HepG2 (cell line): ENCODE data around the gene CEP250. TPM values are rescaled to one million over a fixed set of nuclear protein-coding genes. Genes with fewer than 3 reads are reported as not detected.

Experiments used
- CBX5 ChIP-seq: sonication (generic); formaldehyde crosslinking; IDR thresholded peaks from 2 replicates; pipeline ENCODE4 v1.4.0; 2020; ENCODE audit warnings: missing genetic modification reagents, borderline replicate concordance
- EP300 ChIP-seq, 3 experiments: sonication (generic) in 1 of 3; formaldehyde crosslinking in 1 of 3; IDR thresholded peaks; 2 replicates each; pipeline versions ENCODE4 v1.5.1 to v1.6.1; 2011 to 2020; ENCODE audit warnings: low read depth in 2 of 3, low read length in 2 of 3, borderline replicate concordance in 1 of 3, improper control_type of control experiment in 1 of 3, mild to moderate bottlenecking in 1 of 3, missing genetic modification reagents in 1 of 3, moderate library complexity in 1 of 3
- ETV5 ChIP-seq: IDR thresholded peaks from 2 replicates; pipeline ENCODE4 v1.6.1; 2018; ENCODE audit warnings: missing biosample characterization, missing genetic modification reagents, inconsistent platforms, borderline replicate concordance
- FOSL2 ChIP-seq: sonication (generic); formaldehyde crosslinking; IDR thresholded peaks from 2 replicates; pipeline ENCODE4 v1.4.0; 2020; ENCODE audit warnings: missing genetic modification reagents
- HHEX ChIP-seq: IDR thresholded peaks from 2 replicates; pipeline ENCODE4 v1.6.1; 2016; ENCODE audit warnings: control low read depth
- IRF2 ChIP-seq: IDR thresholded peaks from 2 replicates; pipeline ENCODE4 v1.6.1; 2018; ENCODE audit warnings: missing genetic modification reagents, missing compliant biosample characterization
- KDM5B ChIP-seq: sonication (generic); formaldehyde crosslinking; IDR thresholded peaks from 2 replicates; pipeline ENCODE4 v1.4.0; 2020; ENCODE audit warnings: missing genetic modification reagents, mild to moderate bottlenecking, borderline replicate concordance
- KLF11 ChIP-seq: IDR thresholded peaks from 2 replicates; pipeline ENCODE4 v1.6.1; 2016; ENCODE audit warnings: missing compliant biosample characterization
- MAFF ChIP-seq: IDR thresholded peaks from 2 replicates; pipeline ENCODE4 v1.6.1; 2011; ENCODE audit warnings: low read depth, low read length, improper control_type of control experiment
- MTF2 ChIP-seq: sonication (generic); formaldehyde crosslinking; IDR thresholded peaks from 2 replicates; pipeline ENCODE4 v1.5.0; 2020; ENCODE audit warnings: missing genetic modification reagents, borderline replicate concordance
- MYNN ChIP-seq: sonication (generic); formaldehyde crosslinking; IDR thresholded peaks from 2 replicates; pipeline ENCODE4 v1.4.0; 2020; ENCODE audit warnings: mild to moderate bottlenecking, low read depth, missing genetic modification reagents
- NFIB ChIP-seq: sonication (generic); formaldehyde crosslinking; IDR thresholded peaks from 2 replicates; pipeline ENCODE4 v1.9.0; 2021; ENCODE audit warnings: missing genetic modification reagents, mild to moderate bottlenecking, borderline replicate concordance
- NR2F1 ChIP-seq, 2 experiments: fragments of 450-650 bp in 1 of 2; formaldehyde crosslinking in 1 of 2; IDR thresholded peaks; 2 replicates each; pipeline versions ENCODE4 v1.5.0 to v1.6.1; 2016 to 2020; ENCODE audit warnings: mild to moderate bottlenecking in 1 of 2, missing compliant biosample characterization in 1 of 2, missing genetic modification reagents in 1 of 2, moderate library complexity in 1 of 2
- TEAD3 ChIP-seq: optimal IDR thresholded peaks from 2 replicates; pipeline ENCODE3; 2016; ENCODE audit warnings: borderline replicate concordance
- ZNF501 ChIP-seq: sonication (generic); formaldehyde crosslinking; IDR thresholded peaks from 2 replicates; pipeline ENCODE4 v1.5.1; 2020; ENCODE audit warnings: mild to moderate bottlenecking, moderate library complexity, missing genetic modification reagents
- ZNF746 ChIP-seq: sonication (generic); formaldehyde crosslinking; IDR thresholded peaks from 2 replicates; pipeline ENCODE4 v1.8.0; 2022; ENCODE audit warnings: mild to moderate bottlenecking, missing genetic modification reagents
- ZNF878 ChIP-seq: sonication (generic); formaldehyde crosslinking; IDR thresholded peaks from 2 replicates; pipeline ENCODE4 v1.8.1; 2023; ENCODE audit warnings: mild to moderate bottlenecking, missing genetic modification reagents, moderate library complexity
- ZNF883 ChIP-seq: sonication (generic); formaldehyde crosslinking; IDR thresholded peaks from 2 replicates; pipeline ENCODE4 v1.5.1; 2020; ENCODE audit warnings: mild to moderate bottlenecking, missing genetic modification reagents; ENCODE audit errors: not compliant biosample characterization
- ZSCAN21 ChIP-seq: sonication (generic); formaldehyde crosslinking; IDR thresholded peaks from 2 replicates; pipeline ENCODE4 v1.8.0; 2022; ENCODE audit warnings: mild to moderate bottlenecking, missing genetic modification reagents, moderate library complexity, borderline replicate concordance
- polyA plus RNA-seq, 8 experiments: library from polyadenylated mRNA; depleted of rRNA in 3 of 8; stranded (reverse) in 7 of 8; unstranded in 1 of 8; fragments of >200 nt; fragmentation: Illumina TruSeq in 4 of 8; extraction: Trizol in 4 of 8; gene quantifications; 2 replicates each; pipeline versions ENCODE4 v1.2.1 to v1.2.3, GENCODE V29; 2011 to 2016; ENCODE audit warnings: low read depth in 4 of 8, missing spikeins in 1 of 8, mixed read lengths in 1 of 8; ENCODE audit not compliant: insufficient read depth in 1 of 8
- total RNA-seq, 5 experiments: library from RNA; depleted of rRNA; stranded (reverse); fragments of >200 nt; fragmentation: Illumina TruSeq; extraction: Trizol; gene quantifications; 2 replicates each; pipeline ENCODE4 v1.2.3, GENCODE V29; 2016; ENCODE audit warnings: low read depth in 1 of 5
- TF ChIP-seq, protein P1 (sequence below): IDR thresholded peaks from 2 replicates; pipeline ENCODE4 v1.6.1; 2018; ENCODE audit warnings: missing genetic modification reagents, mild to moderate bottlenecking, missing compliant biosample characterization
- TF ChIP-seq, protein P2 (sequence below): sonication (generic); formaldehyde crosslinking; IDR thresholded peaks from 2 replicates; pipeline ENCODE4 v1.4.0; 2020; ENCODE audit warnings: missing genetic modification reagents
- TF ChIP-seq, protein P3 (sequence below): IDR thresholded peaks from 2 replicates; pipeline ENCODE4 v1.6.1; 2016; ENCODE audit warnings: low read depth, borderline replicate concordance
- TF ChIP-seq, protein P4 (sequence below): sonication (generic); formaldehyde crosslinking; IDR thresholded peaks from 2 replicates; pipeline ENCODE4 v1.4.0; 2020; ENCODE audit warnings: missing genetic modification reagents

The CEP250 gene
- total and polyA plus RNA-seq, 2 of the 13 experiments (the other 11 are each of a cell fraction or from before 2014, with no cell fraction given), result 28.8 to 55.3 TPM

DNA sequence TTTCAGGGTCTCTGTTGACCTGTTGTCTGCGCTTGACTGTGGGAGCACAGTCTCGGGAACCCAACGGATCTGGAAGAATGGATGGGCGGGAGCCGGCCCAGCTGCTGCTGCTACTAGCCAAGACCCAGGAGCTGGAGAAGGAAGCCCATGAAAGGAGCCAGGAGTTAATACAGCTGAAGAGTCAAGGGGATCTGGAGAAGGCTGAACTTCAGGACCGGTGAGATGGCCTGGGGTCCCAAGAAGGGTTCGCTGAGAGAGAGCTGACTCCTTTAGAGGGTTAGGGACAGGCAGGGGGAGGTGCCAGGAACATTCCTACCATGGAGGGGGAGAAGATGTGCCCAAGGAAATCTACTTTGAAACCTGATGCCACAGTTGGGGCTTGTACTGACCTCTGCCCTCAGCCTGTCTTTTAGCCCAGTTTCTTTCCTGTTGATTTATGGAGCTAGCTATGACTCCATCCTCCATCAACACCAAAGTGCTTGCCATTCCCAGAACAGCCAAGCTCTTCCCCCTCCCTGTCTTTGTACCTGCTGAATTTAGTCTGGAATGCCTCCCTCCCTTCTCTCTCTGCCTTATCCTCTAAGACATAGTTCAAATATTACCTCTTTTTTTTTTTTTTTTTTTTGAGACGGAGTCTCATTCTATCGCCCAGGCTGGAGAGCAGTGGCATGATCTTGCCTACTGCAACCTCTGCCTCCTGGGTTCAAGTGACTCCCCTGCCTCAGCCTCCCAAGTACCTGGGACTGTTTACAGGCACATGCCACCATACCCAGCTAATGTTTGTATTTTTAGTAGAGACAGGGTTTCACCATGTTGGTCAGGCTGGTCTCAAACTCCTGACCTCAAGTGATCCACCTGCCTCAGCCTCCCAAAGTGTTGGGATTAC, 12.2 kb downstream of the CEP250 start (continued):
- TF ChIP-seq, protein P1, sequence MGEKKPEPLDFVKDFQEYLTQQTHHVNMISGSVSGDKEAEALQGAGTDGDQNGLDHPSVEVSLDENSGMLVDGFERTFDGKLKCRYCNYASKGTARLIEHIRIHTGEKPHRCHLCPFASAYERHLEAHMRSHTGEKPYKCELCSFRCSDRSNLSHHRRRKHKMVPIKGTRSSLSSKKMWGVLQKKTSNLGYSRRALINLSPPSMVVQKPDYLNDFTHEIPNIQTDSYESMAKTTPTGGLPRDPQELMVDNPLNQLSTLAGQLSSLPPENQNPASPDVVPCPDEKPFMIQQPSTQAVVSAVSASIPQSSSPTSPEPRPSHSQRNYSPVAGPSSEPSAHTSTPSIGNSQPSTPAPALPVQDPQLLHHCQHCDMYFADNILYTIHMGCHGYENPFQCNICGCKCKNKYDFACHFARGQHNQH (CRISPR knock-in tag), result peak; percentile 94
- TF ChIP-seq HHEX (CRISPR knock-in tag) (peak; percentile 45), ZNF878 (peak; percentile 86), TEAD3 (CRISPR knock-in tag) (peak; percentile 95), ZNF746 (0 out of 2 replicates have a peak, but pooled peaks have one; percentile 45), ZNF883 (CRISPR knock-in tag) (peak; percentile 47), MAFF (no peak), CBX5 (CRISPR knock-in tag) (0 out of 2 replicates have a peak, but pooled peaks have one; percentile 17), EP300 (IDR thresholded peaks at IDR 0.05; ENCODE audit: low read depth in 2 of 2, low read length in 2 of 2) (peak in 1 of 2 experiments; percentile 95; a peak in 2 of 4 replicates), EP300 (CRISPR knock-in tag; IDR thresholded peaks at IDR 0.05; ENCODE audit: borderline replicate concordance) (peak; percentile 85), NFIB (CRISPR knock-in tag) (no peak), MTF2 (CRISPR knock-in tag) (no peak), KLF11 (CRISPR knock-in tag) (peak; percentile 53), MYNN (no peak), NR2F1 (CRISPR knock-in tag; IDR thresholded peaks at IDR 0.05) (peak; percentile 97), ETV5 (CRISPR knock-in tag) (peak; percentile 93), KDM5B (peak; percentile 81; the same call in 1 of the 2 replicates), ZNF501 (peak; percentile 57; the same call in 1 of the 2 replicates), FOSL2 (CRISPR knock-in tag) (peak; percentile 66), IRF2 (CRISPR knock-in tag) (peak; percentile 61), ZSCAN21 (CRISPR knock-in tag) (no peak; the same call in 1 of the 2 replicates)
- TF ChIP-seq, protein P2, sequence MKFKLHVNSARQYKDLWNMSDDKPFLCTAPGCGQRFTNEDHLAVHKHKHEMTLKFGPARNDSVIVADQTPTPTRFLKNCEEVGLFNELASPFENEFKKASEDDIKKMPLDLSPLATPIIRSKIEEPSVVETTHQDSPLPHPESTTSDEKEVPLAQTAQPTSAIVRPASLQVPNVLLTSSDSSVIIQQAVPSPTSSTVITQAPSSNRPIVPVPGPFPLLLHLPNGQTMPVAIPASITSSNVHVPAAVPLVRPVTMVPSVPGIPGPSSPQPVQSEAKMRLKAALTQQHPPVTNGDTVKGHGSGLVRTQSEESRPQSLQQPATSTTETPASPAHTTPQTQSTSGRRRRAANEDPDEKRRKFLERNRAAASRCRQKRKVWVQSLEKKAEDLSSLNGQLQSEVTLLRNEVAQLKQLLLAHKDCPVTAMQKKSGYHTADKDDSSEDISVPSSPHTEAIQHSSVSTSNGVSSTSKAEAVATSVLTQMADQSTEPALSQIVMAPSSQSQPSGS, result peak; percentile 41; the same call in 1 of the 2 replicates
- TF ChIP-seq, protein P3, sequence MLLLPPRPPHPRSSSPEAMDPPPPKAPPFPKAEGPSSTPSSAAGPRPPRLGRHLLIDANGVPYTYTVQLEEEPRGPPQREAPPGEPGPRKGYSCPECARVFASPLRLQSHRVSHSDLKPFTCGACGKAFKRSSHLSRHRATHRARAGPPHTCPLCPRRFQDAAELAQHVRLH (CRISPR knock-in tag), result peak; percentile 92; the same call in 1 of the 2 replicates
- TF ChIP-seq, protein P4, sequence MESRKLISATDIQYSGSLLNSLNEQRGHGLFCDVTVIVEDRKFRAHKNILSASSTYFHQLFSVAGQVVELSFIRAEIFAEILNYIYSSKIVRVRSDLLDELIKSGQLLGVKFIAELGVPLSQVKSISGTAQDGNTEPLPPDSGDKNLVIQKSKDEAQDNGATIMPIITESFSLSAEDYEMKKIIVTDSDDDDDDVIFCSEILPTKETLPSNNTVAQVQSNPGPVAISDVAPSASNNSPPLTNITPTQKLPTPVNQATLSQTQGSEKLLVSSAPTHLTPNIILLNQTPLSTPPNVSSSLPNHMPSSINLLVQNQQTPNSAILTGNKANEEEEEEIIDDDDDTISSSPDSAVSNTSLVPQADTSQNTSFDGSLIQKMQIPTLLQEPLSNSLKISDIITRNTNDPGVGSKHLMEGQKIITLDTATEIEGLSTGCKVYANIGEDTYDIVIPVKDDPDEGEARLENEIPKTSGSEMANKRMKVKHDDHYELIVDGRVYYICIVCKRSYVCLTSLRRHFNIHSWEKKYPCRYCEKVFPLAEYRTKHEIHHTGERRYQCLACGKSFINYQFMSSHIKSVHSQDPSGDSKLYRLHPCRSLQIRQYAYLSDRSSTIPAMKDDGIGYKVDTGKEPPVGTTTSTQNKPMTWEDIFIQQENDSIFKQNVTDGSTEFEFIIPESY (CRISPR knock-in tag), result peak; percentile 50; the same call in 1 of the 2 replicates
